Measurements from ENCODE around the gene CDNF.

The CDNF gene

DNA sequence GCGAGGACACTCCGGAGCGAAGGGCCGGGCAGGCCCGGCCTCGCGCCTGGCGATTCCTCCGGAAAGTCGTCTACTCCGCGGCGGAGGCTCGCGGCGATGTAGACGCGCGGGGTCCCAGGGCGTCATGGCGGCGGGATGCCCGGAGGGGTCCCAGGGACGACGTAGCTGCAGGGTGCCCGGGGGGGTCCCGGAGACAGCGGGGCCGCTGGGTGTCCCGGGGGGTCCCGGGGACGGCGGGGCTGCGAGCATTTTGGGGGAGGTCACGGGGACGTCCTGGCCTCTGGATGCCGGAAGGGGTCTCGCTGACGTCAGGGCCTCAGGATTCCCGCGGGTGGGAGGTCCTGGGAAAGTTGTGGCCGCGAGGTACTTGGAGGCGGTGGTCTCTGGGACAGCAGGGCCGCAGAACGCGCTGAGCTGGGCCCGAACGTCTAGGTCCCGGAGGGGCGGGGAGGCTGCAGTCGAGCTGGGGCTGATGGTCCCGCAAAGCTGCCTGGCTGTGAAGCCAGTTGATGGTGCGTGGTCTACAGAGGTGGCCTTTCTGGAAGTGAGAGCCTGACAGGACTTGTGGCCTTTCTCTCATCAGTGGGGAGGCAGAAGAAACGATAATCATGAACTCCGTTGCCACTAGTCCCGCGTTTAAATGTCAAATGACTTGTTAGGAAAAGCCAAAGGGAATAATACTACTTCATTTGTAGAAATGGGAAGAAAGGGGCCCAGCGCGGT is 906 bp upstream of the CDNF start:
- DNase-seq (ENCODE audit: low spot score), result peak; percentile 76
- H3K27ac ChIP-seq, result peak overlapping the region; percentile 90 to 97

DNA sequence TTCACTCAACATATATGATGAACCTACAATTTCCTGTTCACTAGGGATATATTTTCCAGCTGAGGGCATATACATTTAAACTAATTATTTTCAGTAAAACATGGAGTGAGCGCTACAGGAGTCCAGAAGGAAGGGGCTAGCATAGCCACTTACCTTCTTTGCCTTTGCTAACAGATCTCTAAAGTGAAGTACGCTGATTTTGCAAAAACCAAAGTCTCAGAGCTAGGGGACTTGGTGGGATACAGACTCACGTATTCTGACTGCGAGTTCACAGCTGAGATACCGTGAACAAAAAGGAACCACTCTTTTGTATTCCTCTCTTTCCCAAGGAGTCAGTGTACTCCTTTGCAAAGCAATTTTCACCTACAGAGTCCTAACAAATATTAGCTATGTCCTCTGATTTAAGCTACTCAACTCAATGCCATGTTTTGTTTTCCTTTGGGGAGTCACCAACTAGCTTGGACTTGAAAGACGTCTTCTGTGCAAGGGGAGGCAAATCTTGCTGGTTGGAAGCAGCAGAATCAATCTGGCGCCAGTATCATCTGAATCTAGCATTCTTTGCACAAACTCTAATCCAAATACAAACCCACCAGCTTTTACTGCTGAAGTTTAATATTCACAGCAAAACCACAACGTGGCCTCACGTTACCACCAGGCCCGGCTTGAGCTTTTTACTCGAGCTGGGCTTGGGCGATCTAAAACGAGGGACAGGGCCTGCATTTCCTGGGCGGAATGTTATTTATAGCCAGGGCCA is 657 bp downstream of the CDNF start:
- peak overlapping the region; percentile 97 for H3K4me3 ChIP-seq
- TF ChIP-seq CTCF (IDR thresholded peaks at IDR 0.05), result no peak
- H3K27ac ChIP-seq, result peak overlapping the region; percentile 90 to 97
- DNase-seq (ENCODE audit: low spot score), result no peak

More for the DNA sequence above, 906 bp upstream of the CDNF start:
- H3K4me3 ChIP-seq, result peak overlapping the region; percentile 97
- TF ChIP-seq CTCF (IDR thresholded peaks at IDR 0.05), result no peak

DNA sequence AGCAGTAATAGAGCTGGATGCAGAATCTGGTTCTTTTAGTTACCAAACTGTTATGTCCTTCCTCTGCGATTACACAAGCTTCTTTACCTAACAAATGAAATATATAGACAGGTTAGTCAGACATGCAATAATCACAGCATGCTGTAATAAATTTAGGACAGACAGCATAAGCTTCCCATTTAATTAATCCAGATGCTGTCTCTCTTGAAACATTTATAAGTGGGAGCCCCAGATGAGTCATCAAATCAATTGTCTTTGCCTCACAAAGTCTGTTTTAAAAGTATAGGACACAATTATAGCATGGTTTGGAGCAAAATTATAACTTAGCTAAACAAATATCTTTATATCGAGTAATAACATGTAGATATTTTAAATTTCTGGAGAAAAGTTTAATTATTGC is 1.6 kb downstream of the CDNF start:
- no peak for TF ChIP-seq CTCF (IDR thresholded peaks at IDR 0.05)
- DNase-seq (ENCODE audit: low spot score), result no peak
- Histone ChIP-seq H3K27ac (peak overlapping the region in 1 of 2 donors; percentile 90), H3K4me3 (no peak overlapping the region)

DNA sequence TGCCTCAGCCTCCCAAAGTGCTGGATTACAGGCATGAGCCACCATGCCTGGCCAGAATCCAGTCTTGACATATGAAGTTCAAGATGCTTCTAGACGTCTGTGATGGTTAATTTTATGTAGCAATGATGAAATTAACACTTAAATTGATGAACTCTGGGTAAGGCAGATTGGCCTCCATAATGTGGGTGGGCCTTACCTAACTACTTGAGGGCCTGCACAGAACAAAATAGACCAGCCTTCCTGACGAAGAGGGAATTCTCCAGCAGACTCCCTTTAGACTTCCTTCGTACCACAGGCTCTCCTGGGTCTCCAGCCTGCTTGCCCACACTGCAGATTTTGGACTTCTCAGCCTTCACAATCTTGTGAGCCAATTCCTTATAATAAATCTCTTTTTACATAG is 4.7 kb downstream of the CDNF start:
- no peak for TF ChIP-seq CTCF (IDR thresholded peaks at IDR 0.05)
- Histone ChIP-seq H3K27ac (no peak overlapping the region), H3K4me3 (no peak overlapping the region)
- DNase-seq (ENCODE audit: low spot score), result no peak

DNA sequence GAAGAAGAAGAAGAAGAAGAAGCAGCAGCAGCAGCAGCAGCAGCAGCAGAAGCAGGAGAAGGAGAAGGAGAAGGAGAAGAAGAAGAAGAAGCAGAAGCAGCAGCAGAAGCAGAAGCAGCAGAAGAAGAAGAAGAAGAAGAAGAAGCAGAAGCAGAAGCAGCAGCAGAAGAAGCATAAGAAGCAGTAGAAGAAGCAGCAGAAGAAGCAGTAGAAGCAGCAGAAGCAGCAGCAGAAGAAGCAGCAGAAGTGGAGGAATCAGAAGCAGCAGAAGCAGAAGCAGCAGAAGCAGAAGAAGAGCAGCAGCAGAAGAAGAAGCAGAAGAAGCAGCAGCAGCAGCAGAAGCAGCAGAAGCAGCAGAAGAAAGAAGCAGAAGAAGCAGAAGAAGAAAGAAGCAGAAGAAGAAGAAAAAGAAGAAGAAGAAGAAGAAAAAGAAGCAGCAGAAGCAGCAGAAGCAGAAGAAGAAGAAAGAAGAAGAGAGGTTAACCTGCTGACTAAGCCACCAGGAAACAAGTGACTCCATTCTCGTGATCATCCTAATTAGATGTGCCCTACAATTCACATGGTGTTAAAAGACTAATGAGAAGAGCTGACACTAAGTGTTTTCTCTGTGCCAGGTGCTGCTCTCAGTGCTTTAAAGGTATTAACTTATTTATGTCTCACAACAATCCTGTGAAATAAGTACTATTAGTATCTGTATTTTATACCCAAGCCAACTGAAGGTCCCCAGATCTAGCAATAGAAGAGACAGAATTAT is 11.6 kb downstream of the CDNF start:
- DNase-seq (ENCODE audit: low spot score), result no peak
- no peak for TF ChIP-seq CTCF (IDR thresholded peaks at IDR 0.05)
- no peak overlapping the region for H3K4me3 ChIP-seq
- no peak overlapping the region for H3K27ac ChIP-seq

DNA sequence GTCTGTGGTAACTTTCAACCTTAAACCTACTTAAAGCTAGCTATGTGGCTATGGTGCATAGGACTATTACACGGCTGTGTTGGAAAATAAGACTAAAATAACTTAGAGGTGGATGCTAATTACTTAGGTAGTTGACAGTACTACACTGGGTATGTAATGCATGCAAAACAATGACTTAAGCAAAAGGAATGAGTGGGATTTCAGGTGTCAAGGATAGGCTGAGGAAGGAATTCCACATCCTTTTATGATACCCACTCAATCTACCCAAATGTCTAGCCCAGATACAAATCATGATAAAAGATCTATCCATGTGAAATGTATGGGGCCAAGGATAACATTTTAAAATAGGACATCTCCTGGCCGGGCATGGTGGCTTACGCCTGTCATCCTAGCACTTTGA is 13.9 kb downstream of the CDNF start:
- TF ChIP-seq CTCF (IDR thresholded peaks at IDR 0.05), result no peak

More for the DNA sequence above, 13.9 kb downstream of the CDNF start:
- Histone ChIP-seq H3K27ac (no peak overlapping the region), H3K4me3 (no peak overlapping the region)
- no peak for DNase-seq (ENCODE audit: low spot score)
